CD4-positive, alpha-beta T cell treated with Interleukin-2 at 100 ng/mL for 4 hours (primary cell): ENCODE measurements around the gene ACSM4.
"Not testable (repeated sequence)": the region's sequence is repeated elsewhere in the genome, so short reads cannot be mapped to it uniquely, and the experiment has no call there.

ENCODE experiments used
- DNase-seq: peaks from one replicate; pipeline ENCODE4 v3.0.0-alpha.2; 2020; ENCODE audit warnings: low spot score

ACSM4 gene

GRCh38 chr12:7303772-7304171 is at the start of gene ACSM4:
Gene ACSM4 (plus strand): TSS chr12:7304072. CDS start chr12:7304332, 260 bp downstream.
- no peak for DNase-seq

- no peak for DNase-seq
These were observed 44.8 kb upstream of the ACSM4 start for GRCh38 chr12:7259060-7259459.

- DNase-seq: no peak
These were observed 39.3 kb upstream of the ACSM4 start for GRCh38 chr12:7264538-7264937.

GRCh38 chr12:7265251-7265650 is 38.6 kb upstream of the ACSM4 start:
- DNase-seq: no peak

GRCh38 chr12:7269273-7269672 is 34.6 kb upstream of the ACSM4 start:
- DNase-seq: no peak

- no peak for DNase-seq
These were observed 31.9 kb upstream of the ACSM4 start for GRCh38 chr12:7271893-7272514.

- DNase-seq: not testable (repeated sequence)
These were observed 28.4 kb upstream of the ACSM4 start for GRCh38 chr12:7275482-7275881.

- no peak for DNase-seq
These were observed 21.0 kb upstream of the ACSM4 start for GRCh38 chr12:7282844-7283243.

GRCh38 chr12:7289743-7290142 is 14.1 kb upstream of the ACSM4 start:
- no peak for DNase-seq

- not testable (repeated sequence) for DNase-seq
These were observed 13.3 kb upstream of the ACSM4 start for GRCh38 chr12:7290588-7290987.

GRCh38 chr12:7292300-7292699 is 11.6 kb upstream of the ACSM4 start:
- DNase-seq: no peak

- no peak for DNase-seq
These were observed 10.2 kb upstream of the ACSM4 start for GRCh38 chr12:7293670-7294069.

- no peak for DNase-seq
These were observed 8.3 kb upstream of the ACSM4 start for GRCh38 chr12:7295529-7295928.

GRCh38 chr12:7297865-7298264 is 6.0 kb upstream of the ACSM4 start:
- no peak for DNase-seq

- no peak for DNase-seq
These were observed 1.4 kb upstream of the ACSM4 start for GRCh38 chr12:7302266-7302986.

- DNase-seq: no peak
These were observed 642 bp upstream of the ACSM4 start for GRCh38 chr12:7303230-7303629.

GRCh38 chr12:7304456-7304855 is 584 bp downstream of the ACSM4 start:
- DNase-seq: no peak

GRCh38 chr12:7310070-7310469 is 6.2 kb downstream of the ACSM4 start:
- no peak for DNase-seq

- no peak for DNase-seq
These were observed 16.1 kb downstream of the ACSM4 start for GRCh38 chr12:7319930-7320329.

- no peak for DNase-seq
These were observed 17.8 kb downstream of the ACSM4 start for GRCh38 chr12:7321624-7322023.

- DNase-seq: no peak
These were observed 18.7 kb downstream of the ACSM4 start for GRCh38 chr12:7322599-7322998.

GRCh38 chr12:7324176-7324575 is 20.3 kb downstream of the ACSM4 start:
- no peak for DNase-seq

- DNase-seq: no peak
These were observed 24.0 kb downstream of the ACSM4 start for GRCh38 chr12:7327918-7328317.

- DNase-seq: not testable (repeated sequence)
These were observed 33.9 kb downstream of the ACSM4 start for GRCh38 chr12:7337790-7338189.
